DMS79 treated with DMSO at 0.1 percent for 48 hours (cell line): ENCODE results near the gene HAND1.

Source experiments
- DNase-seq: peaks from one replicate; lab custom pipeline; 2025; lab: John Stamatoyannopoulos, UW

HAND1 gene

GRCh38 chr5:154455585-154455984 lies 22.4 kb downstream of the HAND1 start:
- DNase-seq = no peak

- DNase-seq = no peak
Measured at GRCh38 chr5:154451957-154452356, 26.1 kb downstream of the HAND1 start.

GRCh38 chr5:154449786-154450185 lies 28.2 kb downstream of the HAND1 start:
- no peak for DNase-seq

- DNase-seq = no peak
Measured at GRCh38 chr5:154447089-154447725, 30.8 kb downstream of the HAND1 start.

- DNase-seq = peak; percentile 3
Measured at GRCh38 chr5:154446195-154447088, 31.6 kb downstream of the HAND1 start.

- DNase-seq = peak; percentile 63
Measured at GRCh38 chr5:154445422-154446194, 32.4 kb downstream of the HAND1 start, which contains the start of gene SAP30L. SAP30L (plus strand) TSS chr5:154445997; CDS start chr5:154446605, 608 bp downstream.

GRCh38 chr5:154444556-154445421 lies 33.2 kb downstream of the HAND1 start:
- DNase-seq = no peak

GRCh38 chr5:154442801-154443200 lies 35.2 kb downstream of the HAND1 start:
- DNase-seq = no peak

- DNase-seq = no peak
Measured at GRCh38 chr5:154440540-154440939, 37.5 kb downstream of the HAND1 start.

GRCh38 chr5:154437281-154437965 lies 40.6 kb downstream of the HAND1 start:
- DNase-seq = no peak

- no peak for DNase-seq
Measured at GRCh38 chr5:154435226-154435625, 42.8 kb downstream of the HAND1 start.

GRCh38 chr5:154430961-154431630 lies 46.9 kb downstream of the HAND1 start:
- DNase-seq = no peak

- DNase-seq = no peak
Measured at GRCh38 chr5:154430466-154430865, 47.6 kb downstream of the HAND1 start.

- no peak for DNase-seq
Measured at GRCh38 chr5:154429341-154429740, 48.7 kb downstream of the HAND1 start.

- DNase-seq = no peak
Measured at GRCh38 chr5:154428208-154428607, 49.8 kb downstream of the HAND1 start.
